ENCODE measurements around the gene FHDC1.

Gene FHDC1

GRCh38 chr4:152900395-152900794, 35.7 kb upstream of the FHDC1 start:
- no peak for TF ChIP-seq CTCF (IDR thresholded peaks at IDR 0.05; ENCODE audit: low read depth, low read length, missing control alignments)
- no peak overlapping the region for H3K4me3 ChIP-seq (ENCODE audit: low read depth, low read length)
- DNase-seq (ENCODE audit: low read depth), result no peak

- no peak for TF ChIP-seq CTCF (IDR thresholded peaks at IDR 0.05; ENCODE audit: low read depth, low read length, missing control alignments)
- H3K4me3 ChIP-seq (ENCODE audit: low read depth, low read length), result no peak overlapping the region
- no peak for DNase-seq (ENCODE audit: low read depth)
Observed at GRCh38 chr4:152901205-152901604, 34.9 kb upstream of the FHDC1 start.

GRCh38 chr4:152903658-152904057, 32.5 kb upstream of the FHDC1 start:
- DNase-seq (ENCODE audit: low read depth), result no peak
- no peak for TF ChIP-seq CTCF (IDR thresholded peaks at IDR 0.05; ENCODE audit: low read depth, low read length, missing control alignments)
- H3K4me3 ChIP-seq (ENCODE audit: low read depth, low read length), result no peak overlapping the region

- no peak for DNase-seq (ENCODE audit: low read depth)
- H3K4me3 ChIP-seq (ENCODE audit: low read depth, low read length), result no peak overlapping the region
- no peak for TF ChIP-seq CTCF (IDR thresholded peaks at IDR 0.05; ENCODE audit: low read depth, low read length, missing control alignments)
Observed at GRCh38 chr4:152909901-152910300, 26.2 kb upstream of the FHDC1 start.

- no peak overlapping the region for H3K4me3 ChIP-seq (ENCODE audit: low read depth, low read length)
- DNase-seq (ENCODE audit: low read depth), result no peak
- no peak for TF ChIP-seq CTCF (IDR thresholded peaks at IDR 0.05; ENCODE audit: low read depth, low read length, missing control alignments)
Observed at GRCh38 chr4:152910521-152910920, 25.6 kb upstream of the FHDC1 start.

GRCh38 chr4:152917543-152918395, 18.4 kb upstream of the FHDC1 start:
- no peak for TF ChIP-seq CTCF (IDR thresholded peaks at IDR 0.05; ENCODE audit: low read depth, low read length, missing control alignments)
- H3K4me3 ChIP-seq (ENCODE audit: low read depth, low read length), result no peak overlapping the region
- DNase-seq (ENCODE audit: low read depth), result no peak

- no peak overlapping the region for H3K4me3 ChIP-seq (ENCODE audit: low read depth, low read length)
- DNase-seq (ENCODE audit: low read depth), result no peak
- TF ChIP-seq CTCF (IDR thresholded peaks at IDR 0.05; ENCODE audit: low read depth, low read length, missing control alignments), result no peak
Observed at GRCh38 chr4:152919826-152920225, 16.3 kb upstream of the FHDC1 start.

Data from GM12864 (cell line).